Left ventricle myocardium inferior (tissue), 1 donor: ENCODE results near the gene RBM18. TPM values are rescaled to one million over a fixed set of nuclear protein-coding genes. Genes with fewer than 3 reads are reported as not detected.

Source experiments
- DNase-seq: peaks from one replicate; pipeline ENCODE4 v3.0.0-alpha.2; 2020
- H3K27ac ChIP-seq: fragments of 200-600 bp; replicated peaks from 2 replicates; pipeline ENCODE4 v1.8.0; 2021
- H3K27me3 ChIP-seq: fragments of 200-600 bp; 2 replicates; pipeline ENCODE4 v1.8.0; 2021; ENCODE audit warnings: low read depth
- H3K36me3 ChIP-seq: fragments of 200-600 bp; 2 replicates; pipeline ENCODE4 v1.8.0; 2021
- H3K4me1 ChIP-seq: fragments of 200-600 bp; 2 replicates; pipeline ENCODE4 v1.8.0; 2021
- H3K4me3 ChIP-seq: fragments of 200-600 bp; 2 replicates; pipeline ENCODE4 v1.8.0; 2021; ENCODE audit warnings: mild to moderate bottlenecking, moderate library complexity
- H3K9me3 ChIP-seq: fragments of 200-600 bp; replicated peaks from 2 replicates; pipeline ENCODE4 v1.8.0; 2021
- intact Hi-C: fragments of 100-400 bp; cut with micrococcal nuclease; formaldehyde crosslinking; loops from one replicate; pipeline ENCODE4 v1.11.0; 2022
- total RNA-seq: library from RNA; stranded (reverse); fragmentation: NEBNext Ultra II Directional; extraction: Animal tissue kit (Norgen Biotek cat#: 25700); gene quantifications from one replicate; pipeline ENCODE4 v1.2.1, GENCODE V29; 2021
- TF ChIP-seq, protein P1 (sequence below): fragments of 200-600 bp; IDR thresholded peaks from 2 replicates; pipeline ENCODE4 v1.8.0; 2021; ENCODE audit warnings: antibody characterized with exemption, mild to moderate bottlenecking, borderline replicate concordance
- donor health status: DM: no; HTN: yes; CAD: no; lungs with severe emphysema.

The RBM18 gene
- total RNA-seq, 1 donor from 2014 or later = 40.7 TPM

DNA sequence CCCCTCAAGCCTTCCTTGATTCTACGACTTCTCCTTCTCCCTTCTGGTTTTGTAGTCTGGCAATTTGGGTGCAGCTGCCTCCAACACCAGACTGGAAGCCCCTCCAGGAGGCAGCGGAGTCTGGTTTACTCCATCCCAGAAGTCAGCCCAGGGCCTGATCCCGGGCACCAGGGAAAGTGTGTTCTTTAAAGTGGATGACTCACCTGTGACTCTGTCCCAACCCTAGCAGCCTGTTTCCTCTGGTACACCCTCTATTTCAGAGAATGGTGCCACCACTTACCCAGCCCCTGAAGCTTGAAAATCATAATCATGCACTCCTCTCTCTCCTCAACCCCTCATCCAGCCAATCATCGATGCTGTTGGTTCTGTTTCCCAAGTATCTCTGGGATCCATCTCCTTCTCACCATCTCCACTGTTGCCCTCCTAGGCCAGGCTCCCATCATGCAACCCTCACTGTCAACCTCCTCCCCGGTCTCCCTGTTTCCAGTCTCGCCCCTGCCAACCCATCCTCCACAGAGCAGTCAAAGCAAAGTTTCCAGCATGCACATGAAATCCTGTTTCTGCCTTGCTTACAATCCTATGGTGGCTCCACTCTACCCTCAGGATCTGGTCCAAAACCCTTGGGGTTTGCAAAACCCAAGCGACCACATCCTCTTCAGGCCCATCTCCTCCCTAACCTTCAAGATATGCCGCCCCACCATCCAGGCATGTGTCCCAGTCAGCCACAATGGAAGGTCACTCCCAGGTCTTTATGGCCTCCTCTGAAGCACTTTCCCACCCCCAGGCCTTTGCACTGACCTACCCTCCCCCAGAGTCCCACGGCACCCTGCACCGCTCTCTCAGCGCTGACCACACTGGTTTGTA, 46.3 kb downstream of the RBM18 start:
- peaks cover 100% of the 10 kb centered on the region for H3K27me3 ChIP-seq

DNA sequence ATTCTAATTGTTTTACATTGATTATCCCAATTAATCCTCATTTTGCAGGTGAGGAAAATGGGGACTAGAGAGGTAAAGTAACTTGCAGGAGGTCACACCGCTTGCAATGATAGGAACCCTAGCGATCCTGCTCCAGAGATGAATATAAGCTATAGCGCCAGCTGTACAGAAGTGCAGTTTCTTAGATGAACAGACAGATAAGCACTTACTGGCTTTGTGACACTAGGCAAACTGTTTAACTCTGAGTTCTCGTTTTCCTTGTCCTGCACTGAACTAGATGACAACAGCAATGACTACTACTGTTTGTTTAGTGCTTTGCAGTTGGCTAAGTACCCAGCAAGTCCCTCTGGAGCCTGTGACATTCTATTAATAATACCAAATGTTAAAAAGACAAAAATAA, 47.0 kb downstream of the RBM18 start:
- peaks cover 100% of the 10 kb centered on the region for H3K27me3 ChIP-seq
- no peak overlapping the region for H3K4me3 ChIP-seq
- no peak for DNase-seq
- no peak overlapping the region for H3K27ac ChIP-seq
- TF ChIP-seq, protein P1, sequence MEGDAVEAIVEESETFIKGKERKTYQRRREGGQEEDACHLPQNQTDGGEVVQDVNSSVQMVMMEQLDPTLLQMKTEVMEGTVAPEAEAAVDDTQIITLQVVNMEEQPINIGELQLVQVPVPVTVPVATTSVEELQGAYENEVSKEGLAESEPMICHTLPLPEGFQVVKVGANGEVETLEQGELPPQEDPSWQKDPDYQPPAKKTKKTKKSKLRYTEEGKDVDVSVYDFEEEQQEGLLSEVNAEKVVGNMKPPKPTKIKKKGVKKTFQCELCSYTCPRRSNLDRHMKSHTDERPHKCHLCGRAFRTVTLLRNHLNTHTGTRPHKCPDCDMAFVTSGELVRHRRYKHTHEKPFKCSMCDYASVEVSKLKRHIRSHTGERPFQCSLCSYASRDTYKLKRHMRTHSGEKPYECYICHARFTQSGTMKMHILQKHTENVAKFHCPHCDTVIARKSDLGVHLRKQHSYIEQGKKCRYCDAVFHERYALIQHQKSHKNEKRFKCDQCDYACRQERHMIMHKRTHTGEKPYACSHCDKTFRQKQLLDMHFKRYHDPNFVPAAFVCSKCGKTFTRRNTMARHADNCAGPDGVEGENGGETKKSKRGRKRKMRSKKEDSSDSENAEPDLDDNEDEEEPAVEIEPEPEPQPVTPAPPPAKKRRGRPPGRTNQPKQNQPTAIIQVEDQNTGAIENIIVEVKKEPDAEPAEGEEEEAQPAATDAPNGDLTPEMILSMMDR = no peak
- no peaks in the 10 kb centered on the region for H3K36me3 ChIP-seq
- H3K4me1 ChIP-seq = peaks cover 47% of the 10 kb centered on the region
- intact Hi-C loops = no loop called here
- no peaks in the 10 kb centered on the region for H3K9me3 ChIP-seq

More for the DNA sequence above, 46.3 kb downstream of the RBM18 start:
- Histone ChIP-seq H3K9me3 (no peaks in the 10 kb centered on the region), H3K27ac (no peak overlapping the region), H3K4me1 (peaks cover 46% of the 10 kb centered on the region), H3K4me3 (peak overlapping the region; percentile 51), H3K36me3 (no peaks in the 10 kb centered on the region)
- DNase-seq = no peak
- TF ChIP-seq, protein P1 = no peak
- intact Hi-C loops = no loop called here

DNA sequence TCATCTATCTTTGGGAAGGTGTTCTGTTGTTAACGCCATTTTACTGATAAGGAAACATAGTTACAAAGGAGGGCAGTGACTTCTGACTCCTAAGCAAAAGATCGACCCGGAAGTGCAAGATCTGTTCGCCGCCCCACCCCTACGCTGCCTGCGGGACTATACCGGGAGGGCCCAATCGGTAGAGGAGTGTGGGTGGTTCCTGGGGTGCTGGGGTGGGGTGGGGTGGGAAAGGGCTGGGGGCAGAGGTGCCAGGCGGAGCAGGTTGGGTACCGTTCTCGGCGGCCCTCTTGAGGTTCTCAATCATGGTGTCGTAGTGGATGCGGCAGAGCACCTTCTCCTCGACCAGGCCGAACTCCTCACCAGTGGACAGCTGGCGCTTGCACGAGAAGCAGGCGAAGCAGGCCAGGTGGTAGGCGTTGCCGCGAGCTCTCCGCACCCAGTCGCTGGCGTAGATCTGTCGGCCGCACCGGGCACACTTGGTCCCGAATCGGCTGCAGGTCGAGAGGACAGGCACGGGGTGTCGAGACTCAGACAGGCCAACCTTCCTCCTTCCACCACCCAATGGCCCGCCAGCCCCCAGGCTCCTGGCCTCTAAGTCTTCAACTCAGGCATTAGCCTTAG, 47.7 kb downstream of the RBM18 start:
- Histone ChIP-seq H3K27me3 (peaks cover 100% of the 10 kb centered on the region), H3K9me3 (no peaks in the 10 kb centered on the region), H3K4me1 (peaks cover 47% of the 10 kb centered on the region), H3K27ac (no peak overlapping the region), H3K4me3 (no peak overlapping the region), H3K36me3 (no peaks in the 10 kb centered on the region)
- no peak for DNase-seq
- TF ChIP-seq, protein P1 = no peak
- intact Hi-C loops = no loop called here

DNA sequence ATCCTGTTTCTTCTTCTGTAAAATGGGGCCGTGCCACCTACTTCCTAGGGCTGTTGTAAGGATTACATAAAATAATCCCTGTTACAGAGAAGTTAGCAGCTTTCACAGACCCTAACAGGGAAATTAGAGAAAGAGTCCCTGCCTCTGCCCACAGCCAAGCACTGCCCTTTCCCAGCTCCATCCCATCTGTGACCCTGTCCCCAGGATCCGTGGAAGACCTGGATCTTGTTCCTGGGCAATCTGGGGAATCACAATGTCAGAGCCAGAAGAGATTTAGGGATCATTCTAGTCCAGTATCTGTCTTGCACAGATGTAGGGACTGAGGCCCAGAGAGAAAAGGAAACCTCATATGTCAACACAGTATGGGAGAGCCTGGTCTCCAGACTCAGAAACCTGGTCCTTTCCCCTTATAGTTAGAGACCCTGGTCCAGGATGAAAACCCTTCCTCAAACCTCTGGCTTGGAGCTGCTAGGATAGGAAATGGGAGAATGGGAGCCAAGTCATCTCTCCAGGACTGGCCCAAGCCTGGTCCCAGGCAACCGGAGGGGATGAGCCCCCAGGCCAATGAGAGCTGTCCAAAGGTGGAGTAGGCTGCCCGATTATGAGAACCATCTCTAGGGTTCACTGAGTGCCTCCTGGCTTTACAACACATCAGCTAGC, 48.4 kb downstream of the RBM18 start:
- DNase-seq = no peak
- Histone ChIP-seq H3K9me3 (no peaks in the 10 kb centered on the region), H3K36me3 (no peaks in the 10 kb centered on the region), H3K4me3 (no peak overlapping the region), H3K4me1 (peaks cover 42% of the 10 kb centered on the region), H3K27ac (no peak overlapping the region), H3K27me3 (peaks cover 100% of the 10 kb centered on the region)
- TF ChIP-seq, protein P1 = no peak
- intact Hi-C loops = no loop called here

DNA sequence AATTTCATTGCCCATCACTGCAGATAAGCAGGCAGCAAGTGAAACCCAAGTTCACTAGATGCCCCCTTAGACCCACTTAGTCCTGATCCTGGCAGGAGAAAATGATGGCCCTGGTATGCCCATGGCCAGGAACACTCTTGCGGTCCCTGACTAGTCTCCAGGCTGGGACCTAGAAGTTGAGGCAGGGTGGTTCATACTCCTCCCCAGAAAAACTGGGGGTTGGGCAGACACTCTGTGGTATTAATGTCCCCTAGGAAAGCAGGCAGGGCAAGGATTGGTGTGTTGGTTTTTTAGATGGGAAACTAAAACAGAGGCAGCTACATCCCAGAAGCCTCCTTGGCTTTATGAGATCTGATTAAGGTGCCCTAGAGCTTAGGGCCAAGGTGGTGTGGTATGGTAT, 49.0 kb downstream of the RBM18 start:
- Histone ChIP-seq H3K4me3 (no peak overlapping the region), H3K4me1 (peaks cover 36% of the 10 kb centered on the region), H3K27ac (no peak overlapping the region), H3K36me3 (no peaks in the 10 kb centered on the region), H3K27me3 (peaks cover 100% of the 10 kb centered on the region), H3K9me3 (no peaks in the 10 kb centered on the region)
- DNase-seq = no peak
- TF ChIP-seq, protein P1 = no peak
- intact Hi-C loops = no loop called here
